ENCODE measurements around the gene WDR1. TPM values are rescaled to one million over a fixed set of nuclear protein-coding genes. Genes with fewer than 3 reads are reported as not detected.
A peak's percentile ranks its signal among the peaks of the same experiment; 100 is the strongest.

WDR1 gene
- total and polyA plus RNA-seq, 10 of the 15 experiments (the other 5 are each of a cell fraction or from before 2014, with no cell fraction given) = 28.5 to 397 (median 290) TPM

- WGBS (ENCODE audit: insufficient coverage, insufficient replicate concordance, low lambda C conversion rate, missing lambda C conversion rate) = 93% methylated on average over 38 of the region's 38 CpGs
- Histone ChIP-seq H3K27ac (ENCODE audit: control insufficient read depth, insufficient read depth) (no peak overlapping the region), H3K9ac (ENCODE audit: control insufficient read depth, insufficient read depth, low read length) (no peak overlapping the region), H3K4me2 (ENCODE audit: control insufficient read depth, insufficient read depth) (no peak overlapping the region), H3K79me2 (ENCODE audit: control insufficient read depth, insufficient read depth, low read length) (no peaks in the 10 kb centered on the region), H2AFZ (ENCODE audit: control insufficient read depth, low read depth, low read length) (no peak overlapping the region), H3K4me3 (no peak overlapping the region), H4K20me1 (ENCODE audit: control insufficient read depth, insufficient read depth) (peaks cover 3% of the 10 kb centered on the region; the same call in 1 of the 2 replicates), H3K4me1 (ENCODE audit: control insufficient read depth, insufficient read depth, low read length) (no peaks in the 10 kb centered on the region), H3K9me3 (replicated peaks; ENCODE audit: control insufficient read depth, insufficient read depth, low read length) (no peaks in the 10 kb centered on the region), H3K36me3 (ENCODE audit: control insufficient read depth in 2 of 2, insufficient read depth in 2 of 2, low read length in 1 of 2) (peaks cover 68 to 69% of the 10 kb centered on the region in 2 experiments), H3K27me3 (replicated peaks in 1 of 2; ENCODE audit: control insufficient read depth in 2 of 2, insufficient read depth in 2 of 2, low read length in 1 of 2) (no peaks in the 10 kb centered on the region)
- intact Hi-C loops (cut with micrococcal nuclease; ENCODE audit: unreplicated experiment) (no loop called here), in situ Hi-C loops (cut with MboI) (no loop called here)
- ChIA-PET RAD21 (ENCODE audit: unreplicated experiment) (no interaction called here), POLR2A (interaction anchor here (0.5 kb wide), 1 partner anchor 39 kb away, joined by 9 read pairs; the partner anchor contains the start of gene WDR1), SMC1A (ENCODE audit: uncharacterized antibody, unreplicated experiment) (no interaction called here), CTCF (no interaction called here)
- FAIRE-seq = no peak
- BruUV-seq (replicated peaks) = no TSS peak
- ATAC-seq = no peak
- TF ChIP-seq POLR2A (IDR thresholded peaks at IDR 0.05; ENCODE audit: low read depth, low read length) (peak; percentile 68), SUZ12 (IDR thresholded peaks at IDR 0.05; ENCODE audit: unreplicated experiment) (no peak), MYB (IDR thresholded peaks at IDR 0.05; ENCODE audit: borderline replicate concordance, low read depth, low read length) (no peak), NFIC (IDR thresholded peaks at IDR 0.05; ENCODE audit: low read depth, low read length) (no peak), PKNOX1 (IDR thresholded peaks at IDR 0.05) (no peak), ESRRA (IDR thresholded peaks at IDR 0.05; ENCODE audit: low read length) (no peak), IKZF1 (conservative IDR thresholded peaks at IDR 0.05) (no peak), LARP7 (IDR thresholded peaks at IDR 0.05) (no peak), SKIL (IDR thresholded peaks at IDR 0.05; ENCODE audit: low read depth, poor library complexity, severe bottlenecking) (no peak)
- DNase-seq (ENCODE audit: low read depth, low spot score) = no peak
Measured at GRCh38 chr4:10077483-10078335, 38.9 kb downstream of the WDR1 start.

All from GM12878 (cell line).